HCEC 1CT (cell line): ENCODE data around the gene ZDHHC14.
"Not testable (repeated sequence)": the region's sequence is repeated elsewhere in the genome, so short reads cannot be mapped to it uniquely, and the experiment has no call there.

Experiments
- DNase-seq: peaks from one replicate; pipeline ENCODE4 v3.0.0-alpha.2; 2017

ZDHHC14 gene

GRCh38 chr6:157557559-157557958, 176.6 kb downstream of the ZDHHC14 start:
- no peak for DNase-seq

DNA sequence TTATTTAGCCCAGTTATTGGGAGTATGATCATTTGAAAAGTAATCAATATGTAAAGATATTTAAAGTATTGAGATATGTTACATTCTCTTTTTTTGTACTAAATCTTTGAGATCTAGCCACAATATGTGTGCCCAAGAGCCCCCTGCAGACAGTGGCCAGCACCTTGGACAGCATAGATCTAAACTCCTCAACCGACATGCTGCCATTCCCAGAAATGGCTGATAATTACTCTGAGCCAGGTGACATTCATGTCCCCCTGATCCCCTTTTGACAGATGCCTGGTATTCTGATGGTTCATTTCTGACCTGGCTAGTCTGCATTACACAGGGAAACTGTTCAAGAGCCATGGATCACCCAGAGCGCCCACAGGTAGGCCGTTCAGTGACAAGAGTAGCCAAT, 177.1 kb downstream of the ZDHHC14 start:
- DNase-seq = no peak

GRCh38 chr6:157558487-157559200, 177.7 kb downstream of the ZDHHC14 start:
- no peak for DNase-seq

GRCh38 chr6:157559201-157559756, 178.3 kb downstream of the ZDHHC14 start:
- DNase-seq = no peak

DNA sequence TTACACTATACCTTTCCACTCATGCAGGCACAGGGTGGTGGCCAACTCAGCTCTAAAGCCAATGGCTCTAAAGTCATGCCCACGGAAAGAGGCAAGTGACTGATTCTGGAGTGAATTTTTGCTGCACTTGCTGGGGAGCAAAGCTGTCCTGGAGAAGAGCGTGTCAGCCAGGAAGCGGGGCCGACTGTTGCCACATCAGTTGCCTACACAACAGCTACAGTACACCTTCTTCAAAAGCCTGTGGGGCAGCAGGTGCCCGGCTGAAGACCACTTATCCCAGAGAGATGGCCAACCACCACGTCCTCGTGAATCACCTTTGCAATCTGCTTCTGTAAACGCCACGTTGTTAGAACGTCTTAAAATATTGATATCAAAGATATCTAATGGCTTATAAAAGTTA, 179.1 kb downstream of the ZDHHC14 start:
- not testable (repeated sequence) for DNase-seq

DNA sequence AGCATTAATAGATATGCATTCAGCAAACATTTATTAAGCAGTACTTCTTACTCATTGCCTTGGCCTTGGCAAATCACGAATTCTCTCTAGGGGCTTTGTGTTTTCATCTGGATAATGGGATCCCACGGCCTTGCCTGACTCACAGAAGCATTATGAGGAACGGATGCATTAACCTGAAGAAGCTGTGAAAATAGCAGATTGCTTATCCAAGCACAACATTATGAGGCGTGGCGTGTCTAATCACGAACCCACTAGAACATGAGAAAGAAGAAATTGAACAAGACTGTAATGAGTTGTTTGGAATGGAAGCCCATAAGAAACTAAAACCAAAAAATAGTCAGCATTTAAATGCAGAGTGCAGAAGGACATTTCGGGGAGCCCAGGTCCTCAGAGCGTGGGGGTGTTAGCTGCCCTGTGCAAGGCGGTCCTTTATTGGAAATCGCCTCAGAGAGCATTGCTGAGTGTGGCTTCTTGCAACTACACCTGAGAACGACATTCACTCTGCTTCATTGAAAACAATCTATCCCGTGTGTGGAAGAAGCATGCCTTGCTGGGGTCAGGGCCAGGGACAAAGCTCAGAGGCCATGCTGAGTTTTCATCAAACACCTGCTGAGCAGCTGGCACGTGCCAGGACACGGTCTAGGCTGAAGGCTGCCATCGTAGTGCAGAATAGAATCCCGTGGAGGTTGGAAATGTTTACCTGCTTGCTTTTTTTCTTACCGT, 179.9 kb downstream of the ZDHHC14 start:
- no peak for DNase-seq

DNA sequence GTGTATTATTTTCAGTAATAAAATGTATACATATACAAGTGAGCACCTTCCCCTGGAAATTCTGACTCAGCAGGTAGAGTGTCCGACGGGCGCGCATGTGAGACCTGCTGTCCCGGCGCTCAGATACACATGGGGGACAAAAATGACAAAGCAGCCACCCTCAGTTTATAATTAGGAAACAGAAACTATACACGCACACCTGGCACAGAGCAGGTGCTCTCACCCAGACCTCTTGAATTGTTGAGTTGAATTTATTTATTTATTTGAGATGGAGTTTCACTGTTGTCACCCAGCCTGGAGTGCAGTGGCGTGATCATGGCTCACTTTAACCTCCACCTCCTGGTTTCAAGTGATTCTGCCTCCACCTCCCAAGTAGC, 180.4 kb downstream of the ZDHHC14 start:
- no peak for DNase-seq

- DNase-seq = no peak
Measured at GRCh38 chr6:157561929-157562810, 181.2 kb downstream of the ZDHHC14 start.

- no peak for DNase-seq
Measured at GRCh38 chr6:157562997-157563396, 182.0 kb downstream of the ZDHHC14 start.

DNA sequence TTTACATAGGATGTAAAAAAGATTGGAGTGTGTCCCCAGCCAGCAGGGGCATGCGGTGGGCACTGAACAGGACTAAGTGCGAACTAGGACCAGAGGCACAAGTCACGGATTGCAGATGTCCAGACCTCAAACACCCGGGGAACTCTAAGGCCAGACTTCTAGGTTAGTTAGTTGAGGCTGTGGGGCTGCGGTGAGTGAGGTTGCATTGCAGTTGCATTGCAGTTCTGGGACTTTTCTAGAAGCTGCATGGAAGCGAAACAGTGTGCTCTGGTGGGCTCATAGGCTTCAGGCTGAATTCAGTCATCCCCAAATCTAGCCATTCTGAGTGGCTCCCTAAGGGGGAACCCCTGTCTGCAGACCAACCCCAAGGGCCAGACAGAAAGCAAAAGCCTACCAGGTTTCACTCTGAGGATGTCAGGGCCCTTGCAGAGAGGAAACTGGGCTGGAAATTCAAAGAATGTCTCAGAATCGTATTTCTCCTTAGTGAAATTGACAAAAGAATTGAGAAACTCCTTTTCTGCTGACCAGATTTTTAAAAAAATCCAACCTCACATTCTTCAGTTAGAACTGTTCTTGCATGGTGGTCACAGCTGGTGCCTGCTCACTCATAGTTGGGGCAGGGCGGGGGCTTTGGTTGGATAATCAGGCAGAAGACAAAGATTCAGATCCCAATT, 182.8 kb downstream of the ZDHHC14 start:
- no peak for DNase-seq

DNA sequence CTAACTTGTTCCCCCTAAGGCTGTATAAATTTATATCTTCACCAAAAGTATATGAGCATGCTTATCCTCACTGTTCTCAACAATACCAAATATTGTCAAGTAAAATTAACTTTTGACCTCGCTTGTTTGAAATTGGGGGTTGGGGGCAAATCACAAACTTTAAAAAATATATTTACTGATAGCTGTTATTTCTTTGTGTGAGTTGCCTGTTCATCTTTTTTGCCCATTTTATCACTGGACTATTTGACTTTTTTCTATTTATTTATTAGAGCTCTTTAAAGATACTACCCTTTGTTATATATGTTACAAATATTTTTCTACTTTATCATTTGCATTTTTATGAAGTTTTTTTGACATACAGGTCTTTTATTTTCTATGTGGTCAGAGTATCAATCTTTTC, 187.7 kb downstream of the ZDHHC14 start:
- no peak for DNase-seq

DNA sequence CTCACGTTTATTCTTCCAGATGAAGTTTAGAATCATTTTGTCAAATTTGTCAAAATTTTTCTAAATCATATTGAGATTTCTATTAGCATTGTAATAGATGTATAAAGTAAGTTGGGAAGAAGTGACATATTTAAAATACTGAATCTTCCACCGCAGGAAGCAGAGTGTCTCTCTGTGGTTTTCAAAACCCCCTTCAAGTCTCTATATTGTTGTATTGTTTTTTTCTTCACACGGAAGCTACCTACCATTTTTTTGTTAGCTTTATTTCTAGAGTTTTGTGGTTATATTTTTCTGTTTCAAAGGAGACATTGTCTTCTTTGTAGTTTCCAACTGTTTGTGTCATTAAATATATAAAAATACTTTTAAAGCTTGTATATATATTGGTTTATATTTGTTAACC, 188.6 kb downstream of the ZDHHC14 start:
- no peak for DNase-seq

- no peak for DNase-seq
Measured at GRCh38 chr6:157570104-157570503, 189.1 kb downstream of the ZDHHC14 start.

DNA sequence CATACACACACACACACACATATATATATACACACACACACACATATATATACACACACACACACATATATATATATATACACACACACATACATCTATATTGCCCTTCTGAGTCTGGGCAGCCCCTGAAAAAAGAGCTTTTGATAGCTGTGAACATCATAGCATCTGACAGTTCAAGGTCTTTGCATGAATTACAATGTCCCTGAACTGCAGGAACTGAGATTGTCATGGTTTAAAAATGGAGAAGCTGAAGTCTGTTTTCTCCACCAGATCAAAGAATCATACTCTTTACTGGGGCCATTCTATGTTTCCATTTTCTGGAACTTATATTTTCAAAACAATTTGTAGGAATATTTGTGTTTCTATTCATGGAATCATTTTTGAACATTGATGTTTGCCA, 189.8 kb downstream of the ZDHHC14 start:
- DNase-seq = no peak

GRCh38 chr6:157571269-157571668, 190.3 kb downstream of the ZDHHC14 start:
- no peak for DNase-seq

DNA sequence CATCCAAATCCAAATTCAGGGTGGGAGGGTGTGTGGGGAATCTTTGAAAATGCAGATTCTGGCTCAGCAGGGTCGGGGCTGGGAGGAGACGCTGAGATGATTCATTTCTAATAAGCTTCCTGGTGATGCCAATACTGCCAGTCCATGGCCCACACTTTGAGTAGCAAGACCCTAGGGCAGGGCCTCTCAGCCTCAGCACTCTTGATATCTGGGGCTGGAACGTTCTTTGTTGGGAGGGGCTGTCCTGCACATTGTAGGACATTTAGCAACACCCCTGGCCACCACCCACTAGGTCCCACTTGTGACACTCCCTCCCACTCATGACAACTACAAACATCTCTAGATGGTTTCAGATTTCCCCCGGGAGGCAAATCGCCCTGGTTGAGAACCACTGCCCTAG, 191.0 kb downstream of the ZDHHC14 start:
- no peak for DNase-seq

DNA sequence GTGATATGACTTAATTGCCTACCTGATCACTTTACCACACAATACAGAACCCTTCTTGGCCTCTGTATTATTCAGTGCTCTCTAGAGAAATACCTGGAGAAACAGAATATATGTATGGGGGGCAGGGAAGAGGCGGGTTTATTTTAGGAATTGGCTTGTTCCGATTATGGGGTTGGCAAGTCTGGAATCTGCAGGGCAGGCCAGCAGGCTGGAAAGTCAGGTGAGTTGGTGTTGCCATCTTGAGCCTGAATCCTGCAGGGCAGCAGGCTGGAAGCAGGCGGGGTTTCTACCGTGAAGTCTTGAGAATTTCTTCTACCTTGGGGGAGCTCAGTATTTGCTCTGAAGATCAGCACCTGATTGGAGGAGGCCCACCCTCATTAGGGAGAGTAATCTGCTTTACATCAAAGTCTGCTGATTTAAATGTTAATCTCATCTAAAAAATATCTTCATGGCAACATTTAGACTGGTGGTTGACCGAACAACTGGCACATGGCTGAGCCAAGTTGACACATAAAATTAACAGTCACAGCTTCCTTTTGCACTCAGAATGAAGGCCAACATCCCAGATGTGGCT, 193.9 kb downstream of the ZDHHC14 start:
- DNase-seq = no peak

DNA sequence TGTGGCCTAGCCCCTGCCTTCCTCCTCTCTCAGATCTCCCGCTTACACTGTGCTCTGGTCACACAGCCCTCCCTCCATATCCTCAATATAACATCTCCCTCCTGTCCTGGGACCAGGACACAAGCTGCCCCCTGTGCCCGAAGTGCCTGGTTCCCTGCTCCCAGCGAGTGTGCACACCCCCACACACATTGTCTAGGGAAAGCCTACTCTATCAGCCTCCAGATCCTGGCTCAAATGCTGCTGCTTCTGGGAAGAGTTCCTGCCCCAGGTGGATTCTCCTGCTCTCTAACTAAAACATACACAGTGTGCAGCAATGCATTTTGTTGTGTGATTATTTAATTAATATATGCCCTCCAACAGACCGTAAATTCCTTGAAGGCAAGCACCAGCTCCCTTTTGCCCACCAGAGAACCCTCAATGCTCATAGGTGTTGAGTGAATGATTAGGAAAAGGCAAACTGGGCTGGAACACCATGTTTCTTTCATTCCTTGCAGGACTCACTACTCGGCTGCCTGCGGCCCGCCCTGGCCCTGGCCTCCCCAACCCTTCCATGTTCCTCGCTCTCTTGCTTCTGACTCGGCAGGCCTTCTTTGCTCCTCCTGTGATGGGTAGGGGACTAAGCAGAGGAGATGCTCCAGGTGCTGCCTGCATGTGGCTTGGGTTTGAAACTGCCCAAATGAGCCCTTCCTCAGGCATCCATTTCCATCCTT, 194.6 kb downstream of the ZDHHC14 start:
- no peak for DNase-seq

- DNase-seq = not testable (repeated sequence)
Measured at GRCh38 chr6:157576991-157577390, 196.0 kb downstream of the ZDHHC14 start.

- DNase-seq = not testable (repeated sequence)
Measured at GRCh38 chr6:157578527-157578926, 197.5 kb downstream of the ZDHHC14 start.

GRCh38 chr6:157579467-157580031, 198.6 kb downstream of the ZDHHC14 start:
- no peak for DNase-seq
